Epithelial cell of esophagus (primary cell): ENCODE data around the gene ABLIM2.

Source experiments
- DNase-seq: peaks from one replicate; pipeline ENCODE4 v3.0.0; 2010; ENCODE audit warnings: low read depth
- H3K4me3 ChIP-seq: 2 replicates; pipeline ENCODE4 v1.5.1; 2011; ENCODE audit warnings: mild to moderate bottlenecking, low read length, control low read depth
- TF ChIP-seq, protein P1 (sequence below): IDR thresholded peaks from 2 replicates; pipeline ENCODE4 v1.5.1; 2011; ENCODE audit warnings: low read depth, mild to moderate bottlenecking, low read length, control low read depth, inconsistent platforms; ENCODE audit not compliant: insufficient read depth; ENCODE audit errors: missing control alignments

The ABLIM2 gene

DNA sequence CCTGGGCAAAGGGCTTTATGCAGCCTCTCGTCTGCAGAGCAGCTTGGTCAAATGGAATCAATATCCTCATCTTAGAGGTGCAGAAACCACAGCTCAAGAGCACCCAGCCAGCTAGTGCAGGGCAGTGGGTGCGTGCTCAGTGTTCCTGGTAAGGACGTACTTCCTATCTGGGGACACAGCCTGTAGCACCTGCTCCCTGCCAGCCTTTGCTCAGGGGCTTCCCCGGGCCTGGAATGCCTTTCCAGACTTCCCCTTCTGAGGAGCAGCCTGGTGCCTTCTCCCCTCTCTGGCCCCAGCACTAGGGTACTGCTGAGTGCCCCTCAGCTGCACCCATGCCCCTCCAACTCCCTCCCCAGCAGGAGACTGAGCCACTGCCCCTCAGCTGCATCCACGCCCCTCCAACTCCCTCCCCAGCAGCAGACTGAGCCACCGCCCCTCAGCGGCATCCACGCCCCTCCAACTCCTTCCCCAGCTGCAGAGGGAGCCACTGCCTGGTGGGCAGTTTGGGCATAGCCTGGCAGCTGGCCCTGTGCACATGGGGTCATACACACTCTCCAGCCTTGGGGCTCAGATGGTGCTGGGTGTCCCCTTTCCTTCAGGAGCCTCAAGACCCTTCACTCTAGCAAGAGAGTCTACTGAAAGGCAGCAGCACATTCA is 176.7 kb downstream of the ABLIM2 start:
- TF ChIP-seq, protein P1, sequence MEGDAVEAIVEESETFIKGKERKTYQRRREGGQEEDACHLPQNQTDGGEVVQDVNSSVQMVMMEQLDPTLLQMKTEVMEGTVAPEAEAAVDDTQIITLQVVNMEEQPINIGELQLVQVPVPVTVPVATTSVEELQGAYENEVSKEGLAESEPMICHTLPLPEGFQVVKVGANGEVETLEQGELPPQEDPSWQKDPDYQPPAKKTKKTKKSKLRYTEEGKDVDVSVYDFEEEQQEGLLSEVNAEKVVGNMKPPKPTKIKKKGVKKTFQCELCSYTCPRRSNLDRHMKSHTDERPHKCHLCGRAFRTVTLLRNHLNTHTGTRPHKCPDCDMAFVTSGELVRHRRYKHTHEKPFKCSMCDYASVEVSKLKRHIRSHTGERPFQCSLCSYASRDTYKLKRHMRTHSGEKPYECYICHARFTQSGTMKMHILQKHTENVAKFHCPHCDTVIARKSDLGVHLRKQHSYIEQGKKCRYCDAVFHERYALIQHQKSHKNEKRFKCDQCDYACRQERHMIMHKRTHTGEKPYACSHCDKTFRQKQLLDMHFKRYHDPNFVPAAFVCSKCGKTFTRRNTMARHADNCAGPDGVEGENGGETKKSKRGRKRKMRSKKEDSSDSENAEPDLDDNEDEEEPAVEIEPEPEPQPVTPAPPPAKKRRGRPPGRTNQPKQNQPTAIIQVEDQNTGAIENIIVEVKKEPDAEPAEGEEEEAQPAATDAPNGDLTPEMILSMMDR: no peak
- H3K4me3 ChIP-seq: no peak overlapping the region
- DNase-seq: no peak

DNA sequence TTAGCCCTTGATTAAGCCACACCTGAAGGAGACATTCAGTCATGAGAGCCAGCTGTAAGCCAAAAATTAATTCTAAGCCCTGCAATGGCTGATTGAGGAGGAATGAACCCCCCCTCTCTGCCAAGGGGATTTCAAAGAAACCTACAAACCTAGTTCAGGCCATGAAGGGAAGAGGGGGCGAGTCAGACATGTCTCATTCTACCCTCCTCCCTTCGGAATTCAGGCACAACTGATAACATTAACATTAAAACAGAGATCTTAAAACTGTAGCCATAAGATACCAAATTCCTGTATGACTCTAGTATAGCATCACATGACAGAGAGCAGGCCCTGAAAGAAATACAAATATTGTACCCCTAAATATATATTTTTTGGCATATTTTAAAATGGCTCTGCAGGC is 178.6 kb downstream of the ABLIM2 start:
- H3K4me3 ChIP-seq: no peak overlapping the region
- TF ChIP-seq, protein P1: no peak
- no peak for DNase-seq

DNA sequence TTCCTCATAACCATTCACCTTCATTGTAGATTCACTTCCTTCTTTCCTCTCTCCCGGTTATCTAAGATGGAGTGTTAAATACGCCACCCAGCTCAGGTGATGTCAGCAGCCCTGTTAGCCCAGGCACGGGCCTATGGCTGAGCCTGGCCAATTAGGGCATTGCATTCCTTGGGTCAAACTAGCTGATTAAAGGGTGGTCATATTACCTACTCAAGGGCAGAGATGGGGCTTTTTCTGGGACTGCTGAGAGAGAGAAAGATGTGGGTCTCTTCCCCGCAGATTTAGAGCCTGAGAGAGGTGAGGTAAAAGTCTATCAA is 179.0 kb downstream of the ABLIM2 start:
- DNase-seq: no peak
- H3K4me3 ChIP-seq: no peak overlapping the region
- TF ChIP-seq, protein P1: no peak

DNA sequence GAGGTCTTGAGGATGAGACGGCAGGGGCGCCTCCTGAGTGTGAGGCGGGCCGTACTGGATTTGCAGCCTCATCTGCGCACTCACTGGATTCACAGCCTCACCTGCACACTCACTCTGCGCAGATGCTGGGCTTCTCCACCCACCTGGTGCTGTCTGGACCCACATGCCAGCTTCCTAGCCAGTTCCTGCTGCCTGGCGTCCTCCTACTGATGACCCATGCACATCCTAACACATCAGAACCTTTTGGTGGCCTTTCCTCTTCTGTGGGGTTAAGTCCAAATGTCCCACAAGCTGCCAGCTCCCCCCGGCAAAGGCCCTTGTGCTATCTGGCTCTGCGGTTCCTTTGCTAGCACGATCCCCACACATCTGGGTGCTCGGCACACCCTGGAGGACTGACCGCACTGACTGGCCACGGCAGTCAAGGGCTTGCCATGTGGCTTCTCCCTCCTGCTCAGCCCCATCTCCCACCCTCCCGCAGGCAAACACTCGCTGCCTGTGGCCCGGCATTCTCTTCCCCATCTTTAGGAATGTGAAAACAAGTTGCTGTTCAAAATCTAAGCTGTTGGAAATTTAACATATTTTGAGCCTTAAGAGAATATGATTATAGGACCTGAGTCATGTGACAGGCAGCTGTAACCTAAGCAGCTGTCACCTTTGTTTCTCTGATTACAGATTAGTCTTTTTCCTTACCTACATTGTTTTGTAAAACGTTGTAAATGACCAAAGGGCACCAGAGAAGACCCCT is 179.5 kb downstream of the ABLIM2 start:
- DNase-seq: no peak
- no peak overlapping the region for H3K4me3 ChIP-seq
- TF ChIP-seq, protein P1: no peak

DNA sequence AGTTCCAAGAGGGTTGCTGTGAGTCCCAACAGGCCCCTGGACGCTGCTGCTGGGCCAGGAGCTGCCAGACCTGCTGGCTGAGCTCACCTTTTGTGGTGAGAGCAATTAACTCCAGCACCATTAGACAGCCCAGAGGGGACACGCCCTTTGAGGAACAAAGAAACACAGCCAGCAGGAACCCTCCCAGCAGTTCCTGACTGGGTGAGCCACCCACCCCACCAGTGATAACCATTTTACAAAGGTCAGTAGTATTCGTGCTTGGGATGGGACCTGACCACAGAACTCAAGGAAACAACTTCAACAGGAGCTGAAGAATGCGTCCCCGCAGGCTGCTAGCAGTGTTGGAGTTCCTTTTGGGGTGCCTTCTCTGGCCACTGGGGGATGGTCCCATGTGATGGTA is 180.1 kb downstream of the ABLIM2 start:
- TF ChIP-seq, protein P1: no peak
- no peak overlapping the region for H3K4me3 ChIP-seq
- DNase-seq: peak; percentile 78

DNA sequence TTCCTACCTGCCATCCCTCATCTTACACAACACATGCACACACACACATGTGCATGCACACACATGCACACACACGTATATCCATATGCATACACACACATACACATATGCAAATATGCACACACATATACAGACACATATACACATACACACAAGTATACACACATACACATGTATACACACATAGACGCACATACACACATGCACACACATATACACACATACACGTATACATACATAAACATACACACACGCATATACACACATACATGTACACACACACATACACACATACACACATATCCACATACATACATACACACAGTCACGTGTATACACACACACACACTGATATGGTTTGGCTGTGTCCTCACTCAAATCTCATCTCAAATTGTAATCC is 182.0 kb downstream of the ABLIM2 start:
- DNase-seq: no peak
- TF ChIP-seq, protein P1: no peak

DNA sequence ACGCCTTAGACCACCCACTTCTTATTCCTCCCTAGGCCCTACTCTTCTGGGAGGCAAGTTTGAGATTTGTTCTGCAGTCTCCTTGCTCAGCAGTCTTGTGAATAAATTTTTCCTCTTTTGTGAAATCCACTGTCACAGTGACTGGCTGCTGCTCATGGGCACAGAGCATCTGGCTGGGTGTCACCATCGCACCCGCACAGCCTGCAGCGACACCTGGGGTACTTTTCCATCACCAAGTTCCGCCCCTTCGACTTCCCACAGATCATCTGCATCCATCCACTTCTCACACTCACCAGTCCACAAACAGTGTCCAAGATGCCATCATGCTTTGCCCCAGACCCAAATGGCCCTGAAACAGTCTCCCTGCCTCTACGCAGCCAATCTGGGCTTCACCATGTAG is 182.6 kb downstream of the ABLIM2 start:
- no peak for DNase-seq
- TF ChIP-seq, protein P1: no peak

More for the DNA sequence above, 182.0 kb downstream of the ABLIM2 start:
- no peak overlapping the region for H3K4me3 ChIP-seq

More for the DNA sequence above, 182.6 kb downstream of the ABLIM2 start:
- no peak overlapping the region for H3K4me3 ChIP-seq
